Fibroblast of mammary gland (primary cell): ENCODE data around the gene SLC5A2.
"Not testable (repeated sequence)": the region's sequence is repeated elsewhere in the genome, so short reads cannot be mapped to it uniquely, and the experiment has no call there.

Experiments used
- DNase-seq: peaks from one replicate; pipeline ENCODE4 v3.0.0-alpha.2; 2010; ENCODE audit warnings: low read depth
- H3K4me3 ChIP-seq: 2 replicates; pipeline ENCODE4 v1.5.1; 2011; ENCODE audit warnings: low read depth, mild to moderate bottlenecking, low read length, moderate library complexity; ENCODE audit not compliant: control insufficient read depth
- CTCF ChIP-seq: conservative IDR thresholded peaks from 2 replicates; pipeline ENCODE4 v1.5.1; 2011; ENCODE audit warnings: low read depth, low read length, inconsistent platforms; ENCODE audit not compliant: control insufficient read depth, insufficient read depth

The SLC5A2 gene

GRCh38 chr16:31499928-31500327 lies 17.0 kb downstream of the SLC5A2 start:
- no peak for DNase-seq
- no peak overlapping the region for H3K4me3 ChIP-seq
- no peak for TF ChIP-seq CTCF

- H3K4me3 ChIP-seq, result no peak overlapping the region
- no peak for TF ChIP-seq CTCF
Observed at GRCh38 chr16:31501226-31501965, 18.5 kb downstream of the SLC5A2 start.

GRCh38 chr16:31501966-31502348 lies 19.0 kb downstream of the SLC5A2 start:
- TF ChIP-seq CTCF, result no peak
- no peak overlapping the region for H3K4me3 ChIP-seq
- DNase-seq, result no peak

More at GRCh38 chr16:31501226-31501965, 18.5 kb downstream of the SLC5A2 start:
- no peak for DNase-seq

- no peak for TF ChIP-seq CTCF
- H3K4me3 ChIP-seq, result no peak overlapping the region
- peak; percentile 41 for DNase-seq
Observed at GRCh38 chr16:31502981-31503380, 20.1 kb downstream of the SLC5A2 start.

GRCh38 chr16:31503555-31503954 lies 20.6 kb downstream of the SLC5A2 start:
- not testable (repeated sequence) for H3K4me3 ChIP-seq, DNase-seq

- TF ChIP-seq CTCF, result no peak
- no peak for DNase-seq
- no peak overlapping the region for H3K4me3 ChIP-seq
Observed at GRCh38 chr16:31504159-31504558, 21.2 kb downstream of the SLC5A2 start.

- no peak for DNase-seq
- H3K4me3 ChIP-seq, result no peak overlapping the region
- no peak for TF ChIP-seq CTCF
Observed at GRCh38 chr16:31505483-31505882, 22.6 kb downstream of the SLC5A2 start.
